IMR-90 (cell line): ENCODE data around the gene EFCC1. TPM values are rescaled to one million over a fixed set of nuclear protein-coding genes. Genes with fewer than 3 reads are reported as not detected.

Experiments used
- ATAC-seq: fragments of 200-7000 bp; cut with Tn5 transposase; 2 replicates; pipeline ENCODE4 v1.9.1; 2020; ENCODE audit warnings: low read depth, mild to moderate bottlenecking, moderate library complexity
- BruUV-seq: library from RNA; stranded (reverse); fragments of 400-500 nt; replicated peaks from 2 replicates; lab custom pipeline; 2021; lab: Mats Ljungman, UMichigan
- CTCF ChIA-PET: fragments of 300-600 bp; formaldehyde crosslinking; extraction: SDS; loops from one replicate; lab custom pipeline; 2021; ENCODE audit warnings: antibody characterized with exemption; lab: Yijun Ruan, JAX
- POLR2A ChIA-PET: fragments of 300-600 bp; sonication (Branson Sonifier 250); formaldehyde crosslinking; loops from one replicate; lab custom pipeline; 2022; ENCODE audit warnings: antibody characterized with exemption; ENCODE audit not compliant: unreplicated experiment; lab: Charles Lee
- DNase-seq: peaks from one replicate; pipeline ENCODE4 v3.0.0; 2013
- H2AFZ ChIP-seq: replicated peaks from 2 replicates; pipeline ENCODE3; 2013; ENCODE audit warnings: low read length, mild to moderate bottlenecking; ENCODE audit not compliant: poor library complexity
- H2AK5ac ChIP-seq: 2 replicates; pipeline ENCODE4 v1.6.1; 2013; ENCODE audit warnings: low read depth, low read length, inconsistent platforms
- H2AK9ac ChIP-seq: replicated peaks from 2 replicates; pipeline ENCODE3; 2013; ENCODE audit warnings: mild to moderate bottlenecking, low read depth, low read length, moderate library complexity; ENCODE audit not compliant: poor library complexity
- H2BK120ac ChIP-seq: 2 replicates; pipeline ENCODE4 v1.6.1; 2013; ENCODE audit warnings: low read depth, low read length, inconsistent platforms
- H2BK15ac ChIP-seq: 3 replicates; pipeline ENCODE4 v1.6.1; 2013; ENCODE audit warnings: low read depth, low read length, inconsistent platforms
- H2BK20ac ChIP-seq: 2 replicates; pipeline ENCODE4 v1.6.1; 2013; ENCODE audit warnings: low read depth, mild to moderate bottlenecking, inconsistent platforms, low read length, moderate library complexity
- H2BK5ac ChIP-seq: 2 replicates; pipeline ENCODE4 v1.6.1; 2013; ENCODE audit warnings: mild to moderate bottlenecking, low read depth, low read length, inconsistent platforms; ENCODE audit not compliant: poor library complexity, severe bottlenecking
- H3K14ac ChIP-seq: replicated peaks from 2 replicates; pipeline ENCODE4 v1.6.1; 2013; ENCODE audit warnings: low read depth, low read length, inconsistent platforms
- H3K18ac ChIP-seq: 2 replicates; pipeline ENCODE4 v1.6.1; 2013; ENCODE audit warnings: low read depth, low read length, control low read depth
- H3K23ac ChIP-seq: 2 replicates; pipeline ENCODE4 v1.6.1; 2013; ENCODE audit warnings: low read depth, low read length, inconsistent platforms
- H3K27ac ChIP-seq: 2 replicates; pipeline ENCODE4 v1.5.1; 2013; ENCODE audit warnings: mild to moderate bottlenecking, control low read depth, low read length; ENCODE audit not compliant: insufficient read depth
- H3K27me3 ChIP-seq: 2 replicates; pipeline ENCODE4 v1.6.1; 2013; ENCODE audit warnings: low read length; ENCODE audit not compliant: control insufficient read depth, insufficient read depth
- H3K36me3 ChIP-seq: 2 replicates; pipeline ENCODE4 v1.6.1; 2013; ENCODE audit warnings: low read length, mixed read lengths; ENCODE audit not compliant: control insufficient read depth, insufficient read depth
- H3K4ac ChIP-seq: 2 replicates; pipeline ENCODE4 v1.6.1; 2013; ENCODE audit warnings: low read depth, low read length, inconsistent platforms
- H3K4me1 ChIP-seq: 2 replicates; pipeline ENCODE4 v1.6.1; 2013; ENCODE audit warnings: low read length, mixed read lengths; ENCODE audit not compliant: control insufficient read depth, insufficient read depth
- H3K4me2 ChIP-seq: 2 replicates; pipeline ENCODE4 v1.6.1; 2013; ENCODE audit warnings: low read depth, mild to moderate bottlenecking, control low read depth, low read length, moderate library complexity
- H3K4me3 ChIP-seq: 2 replicates; pipeline ENCODE4 v1.5.1; 2013; ENCODE audit warnings: low read depth, mild to moderate bottlenecking, control low read depth, low read length, moderate library complexity; ENCODE audit not compliant: insufficient read depth
- H3K56ac ChIP-seq: 2 replicates; pipeline ENCODE4 v1.6.1; 2013; ENCODE audit warnings: low read length, inconsistent platforms; ENCODE audit not compliant: insufficient read depth; ENCODE audit errors: extremely low read depth
- H3K79me1 ChIP-seq, 2 experiments: 2 replicates each; pipeline ENCODE4 v1.6.1; 2013; ENCODE audit warnings: low read length in 2 of 2, inconsistent platforms in 1 of 2, low read depth in 1 of 2
- H3K9ac ChIP-seq: 2 replicates; pipeline ENCODE4 v1.6.1; 2013; ENCODE audit warnings: low read depth, low read length, control low read depth
- H3K9me1 ChIP-seq: 2 replicates; pipeline ENCODE4 v1.6.1; 2013; ENCODE audit warnings: low read length, inconsistent platforms; ENCODE audit not compliant: insufficient read depth
- H3K9me3 ChIP-seq: 2 replicates; pipeline ENCODE4 v1.6.1; 2013; ENCODE audit warnings: low read length; ENCODE audit not compliant: control insufficient read depth, insufficient read depth
- H4K20me1 ChIP-seq: 2 replicates; pipeline ENCODE4 v1.6.1; 2013; ENCODE audit warnings: low read length, inconsistent platforms; ENCODE audit not compliant: insufficient read depth
- H4K5ac ChIP-seq: 2 replicates; pipeline ENCODE4 v1.6.1; 2013; ENCODE audit warnings: mild to moderate bottlenecking, low read depth, low read length, control low read depth
- H4K8ac ChIP-seq, 2 experiments: 2 replicates each; pipeline ENCODE4 v1.6.1; 2013; ENCODE audit warnings: low read depth in 2 of 2, low read length in 2 of 2, control low read depth in 1 of 2, inconsistent platforms in 1 of 2
- H4K91ac ChIP-seq: 2 replicates; pipeline ENCODE4 v1.6.1; 2013; ENCODE audit warnings: low read depth, low read length, inconsistent platforms; ENCODE audit not compliant: insufficient read depth
- CEBPB ChIP-seq: IDR thresholded peaks from 2 replicates; pipeline ENCODE4 v1.6.1; 2012; ENCODE audit warnings: low read depth, low read length, improper control_type of control experiment
- CHD1 ChIP-seq: IDR thresholded peaks from 2 replicates; pipeline ENCODE4 v1.6.1; 2012; ENCODE audit warnings: low read depth, low read length, improper control_type of control experiment
- MAFK ChIP-seq: IDR thresholded peaks from 2 replicates; pipeline ENCODE4 v1.6.1; 2012; ENCODE audit warnings: low read depth, low read length, improper control_type of control experiment
- NFE2L2 ChIP-seq: fragments of 150-350 bp; IDR thresholded peaks from 2 replicates; pipeline ENCODE4 v1.6.1; 2016; ENCODE audit warnings: low read depth, mild to moderate bottlenecking, low read length
- RFX5 ChIP-seq: IDR thresholded peaks from 2 replicates; pipeline ENCODE4 v1.8.0; 2012; ENCODE audit warnings: low read depth, mild to moderate bottlenecking, low read length, moderate library complexity
- WGBS, 2 experiments: methylation state at CpG; one replicate each; pipeline versions ENCODE4 v1.1.5 to v1.1.7; 2013; ENCODE audit warnings: missing lambda C conversion rate in 2 of 2; ENCODE audit not compliant: insufficient read length in 1 of 2; ENCODE audit errors: extremely low coverage in 2 of 2; 5-methylcytosine and 5-hydroxymethylcytosine counted together
- dilution Hi-C: fragments of 300-500 bp; cut with HindIII; formaldehyde crosslinking; loops from one replicate; pipeline ENCODE4 v1.14.3; 2018; ENCODE audit warnings: low sequenced_read_pairs; ENCODE audit not compliant: unreplicated experiment
- in situ Hi-C: fragments of 300-500 bp; cut with MboI; formaldehyde crosslinking; loops from 3 replicates; pipeline ENCODE4 v1.14.3; 2019; ENCODE audit warnings: low sequenced_read_pairs, inconsistent platforms, mixed read lengths
- intact Hi-C: fragments of 100-400 bp; cut with micrococcal nuclease; formaldehyde crosslinking; loops from 2 replicates; pipeline ENCODE4 v1.10.0; 2022
- polyA plus RNA-seq, 3 experiments: library from polyadenylated mRNA; depleted of rRNA; stranded (reverse); fragments of >200 nt; gene quantifications; 2 replicates each; pipeline ENCODE4 v1.2.3, GENCODE V29; 2012; ENCODE audit warnings: low replicate concordance in 1 of 3
- total RNA-seq: library from RNA; depleted of rRNA; stranded (reverse); fragments of >200 nt; gene quantifications from 2 replicates; pipeline ENCODE4 v1.2.3, GENCODE V29; 2012
- TF ChIP-seq, protein P1 (sequence below): fragments of 150-350 bp; IDR thresholded peaks from 2 replicates; pipeline ENCODE4 v1.6.1; 2016; ENCODE audit warnings: low read depth, mild to moderate bottlenecking, low read length, moderate library complexity, borderline replicate concordance

The EFCC1 gene
- total and polyA plus RNA-seq, 2 of the 4 experiments (the other 2 are of a cell fraction): not detected

DNA sequence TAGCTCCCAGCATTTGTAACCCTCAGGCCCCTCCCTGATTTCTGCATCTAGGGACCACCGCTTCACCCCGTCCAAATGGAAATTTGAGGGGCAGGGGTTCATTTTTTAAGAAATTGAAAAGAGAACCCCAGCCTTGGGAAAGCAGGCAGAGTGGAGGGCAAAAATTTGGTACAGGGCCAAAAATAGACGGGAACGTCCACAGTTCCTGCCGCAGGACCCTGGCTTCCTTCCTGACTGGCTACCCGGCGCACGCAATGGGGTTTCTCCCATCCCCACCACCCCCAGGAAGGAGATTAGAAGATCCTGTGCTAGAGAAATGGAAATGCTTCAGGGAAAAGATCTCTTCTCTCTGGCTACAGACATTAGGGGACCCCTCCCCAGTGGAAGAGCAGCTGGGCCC is 80.4 kb downstream of the EFCC1 start:
- no peak overlapping the region for H2AFZ ChIP-seq
- H4K20me1 ChIP-seq: no peaks in the 10 kb centered on the region
- no peak overlapping the region for H2BK120ac ChIP-seq
- no peaks in the 10 kb centered on the region for H3K79me1 ChIP-seq
- H3K36me3 ChIP-seq: no peaks in the 10 kb centered on the region
- H4K8ac ChIP-seq: no peak overlapping the region
- no peak overlapping the region for H2BK20ac ChIP-seq
- no peak for ATAC-seq
- no peak overlapping the region for H2AK5ac ChIP-seq
- DNase-seq: no peak
- TF ChIP-seq MAFK: no peak
- no peak for TF ChIP-seq CEBPB
- TF ChIP-seq CHD1: no peak
- TF ChIP-seq RFX5: no peak
- TF ChIP-seq NFE2L2: no peak
- TF ChIP-seq, protein P1, sequence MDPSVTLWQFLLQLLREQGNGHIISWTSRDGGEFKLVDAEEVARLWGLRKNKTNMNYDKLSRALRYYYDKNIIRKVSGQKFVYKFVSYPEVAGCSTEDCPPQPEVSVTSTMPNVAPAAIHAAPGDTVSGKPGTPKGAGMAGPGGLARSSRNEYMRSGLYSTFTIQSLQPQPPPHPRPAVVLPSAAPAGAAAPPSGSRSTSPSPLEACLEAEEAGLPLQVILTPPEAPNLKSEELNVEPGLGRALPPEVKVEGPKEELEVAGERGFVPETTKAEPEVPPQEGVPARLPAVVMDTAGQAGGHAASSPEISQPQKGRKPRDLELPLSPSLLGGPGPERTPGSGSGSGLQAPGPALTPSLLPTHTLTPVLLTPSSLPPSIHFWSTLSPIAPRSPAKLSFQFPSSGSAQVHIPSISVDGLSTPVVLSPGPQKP: no peak
- dilution Hi-C loops (no loop called here), in situ Hi-C loops (no loop called here), intact Hi-C loops (no loop called here)
- H3K4ac ChIP-seq: no peak overlapping the region
- BruUV-seq: no TSS peak
- POLR2A ChIA-PET: no interaction called here
- H3K23ac ChIP-seq: no peak overlapping the region
- H3K4me2 ChIP-seq: no peak overlapping the region
- CTCF ChIA-PET: no interaction called here
- no peak overlapping the region for H4K5ac ChIP-seq
- H3K18ac ChIP-seq: no peak overlapping the region
- no peaks in the 10 kb centered on the region for H3K27me3 ChIP-seq
- H3K56ac ChIP-seq: no peak overlapping the region
- H3K4me3 ChIP-seq: no peak overlapping the region
- H2BK5ac ChIP-seq: no peak overlapping the region
- H3K9me3 ChIP-seq: no peaks in the 10 kb centered on the region
- H3K9me1 ChIP-seq: no peaks in the 10 kb centered on the region
- no peak overlapping the region for H2BK15ac ChIP-seq
- no peak overlapping the region for H2AK9ac ChIP-seq
- H3K27ac ChIP-seq: no peak overlapping the region
- H4K91ac ChIP-seq: no peak overlapping the region
- H3K9ac ChIP-seq: no peak overlapping the region
- no peak overlapping the region for H3K14ac ChIP-seq
- WGBS, 2 experiments: no CpG with 5 or more reads among the region's 8 CpGs
- H3K4me1 ChIP-seq: 0 out of 2 replicates have a peak, but pooled peaks cover 1% of the 10 kb centered on the region
